Naive thymus-derived CD4-positive, alpha-beta T cell (primary cell): Measurements from ENCODE around the gene THSD4. TPM values are rescaled to one million over a fixed set of nuclear protein-coding genes. Genes with fewer than 3 reads are reported as not detected.

Source experiments
- ATAC-seq: fragments of 150-1000 bp; cut with Tn5 transposase; 2 replicates; pipeline ENCODE4 v1.10.0; 2021; ENCODE audit warnings: mild to moderate bottlenecking, moderate library complexity
- CTCF ChIA-PET: fragments of 350-600 bp; sonication (Branson Sonifier 250); formaldehyde crosslinking; loops from one replicate; lab custom pipeline; 2021; ENCODE audit warnings: antibody characterized with exemption; lab: Charles Lee
- POLR2A ChIA-PET: fragments of 350-600 bp; sonication (Branson Sonifier 250); formaldehyde crosslinking; loops from one replicate; lab custom pipeline; 2021; ENCODE audit warnings: antibody characterized with exemption, inconsistent platforms; lab: Charles Lee
- DNase-seq, 9 donors: peaks; one replicate each; pipeline versions ENCODE4 v3.0.0 to v3.0.0-alpha.2; 2020 to 2022; ENCODE audit warnings: mixed read lengths in 1 of 9
- H3K27ac ChIP-seq: one replicate; pipeline ENCODE4 v1.7.0; 2013; ENCODE audit warnings: mild to moderate bottlenecking, low read depth, low read length, moderate library complexity
- H3K27me3 ChIP-seq, 2 donors: one replicate each; pipeline ENCODE4 v1.7.0; 2013; ENCODE audit warnings: low read length in 2 of 2, mild to moderate bottlenecking in 2 of 2, moderate library complexity in 2 of 2; ENCODE audit not compliant: control insufficient read depth in 2 of 2, insufficient read depth in 2 of 2
- H3K36me3 ChIP-seq, 3 experiments: 1 replicate in 2 of 3; 2 replicates in 1 of 3; pipeline ENCODE4 v1.7.0; 2013; ENCODE audit warnings: low read length in 3 of 3, mild to moderate bottlenecking in 3 of 3, moderate library complexity in 1 of 3; ENCODE audit not compliant: insufficient read depth in 3 of 3, control insufficient read depth in 2 of 3
- H3K4me1 ChIP-seq, 2 donors: one replicate each; pipeline ENCODE4 v1.7.0; 2013; ENCODE audit warnings: low read length in 2 of 2, mild to moderate bottlenecking in 2 of 2, moderate library complexity in 1 of 2; ENCODE audit not compliant: control insufficient read depth in 2 of 2, insufficient read depth in 2 of 2
- H3K4me3 ChIP-seq: 2 replicates; pipeline ENCODE4 v1.7.0; 2013; ENCODE audit warnings: mild to moderate bottlenecking, low read length
- H3K9me3 ChIP-seq, 3 experiments: 1 replicate in 2 of 3; 2 replicates in 1 of 3; pipeline ENCODE4 v1.7.0; 2013; ENCODE audit warnings: low read length in 3 of 3; ENCODE audit not compliant: control insufficient read depth in 2 of 3
- H3K27ac Mint-ChIP-seq, 9 donors: one replicate each; pipeline ENCODE4 v1.8.0; 2020 to 2022; ENCODE audit warnings: mixed read lengths in 9 of 9, mild to moderate bottlenecking in 8 of 9, moderate library complexity in 5 of 9, inconsistent platforms in 2 of 9
- H3K27me3 Mint-ChIP-seq, 5 donors: one replicate each; pipeline ENCODE4 v1.8.0; 2021 to 2022; ENCODE audit warnings: mixed read lengths in 5 of 5, mild to moderate bottlenecking in 1 of 5
- H3K36me3 Mint-ChIP-seq, 5 donors: one replicate each; pipeline ENCODE4 v1.8.0; 2020 to 2022; ENCODE audit warnings: mixed read lengths in 5 of 5, mild to moderate bottlenecking in 3 of 5, inconsistent platforms in 1 of 5
- H3K4me1 Mint-ChIP-seq, 7 donors: one replicate each; pipeline ENCODE4 v1.8.0; 2020 to 2022; ENCODE audit warnings: mixed read lengths in 7 of 7, mild to moderate bottlenecking in 3 of 7, inconsistent platforms in 1 of 7
- H3K4me3 Mint-ChIP-seq, 10 donors: one replicate each; pipeline ENCODE4 v1.8.0; 2020 to 2022; ENCODE audit warnings: mild to moderate bottlenecking in 10 of 10, mixed read lengths in 10 of 10, moderate library complexity in 6 of 10, inconsistent platforms in 2 of 10
- H3K9me3 Mint-ChIP-seq, 11 donors: one replicate each; pipeline ENCODE4 v1.8.0; 2020 to 2022; ENCODE audit warnings: mixed read lengths in 11 of 11, mild to moderate bottlenecking in 4 of 11, inconsistent platforms in 1 of 11, moderate library complexity in 1 of 11
- intact Hi-C, 2 donors: fragments of 100-400 bp; cut with micrococcal nuclease; formaldehyde crosslinking; loops; one replicate each; pipeline ENCODE4 v1.15.1; 2023
- polyA plus RNA-seq, 2 donors: library from polyadenylated mRNA; unstranded; fragments of 300-500 nt; fragmentation: Illumina TruSeq; gene quantifications; one replicate each; pipeline ENCODE4 v1.2.3, GENCODE V29; 2021
- total RNA-seq, 6 experiments: library from RNA in 5 of 6; stranded (reverse) in 5 of 6; gene quantifications; 1 replicate in 5 of 6; 2 replicates in 1 of 6; pipeline ENCODE4 v1.2.3 and lab custom pipeline; 2021 to 2026

THSD4 gene
- total and polyA plus RNA-seq, 7 experiments from 2014 or later, result not detected

DNA sequence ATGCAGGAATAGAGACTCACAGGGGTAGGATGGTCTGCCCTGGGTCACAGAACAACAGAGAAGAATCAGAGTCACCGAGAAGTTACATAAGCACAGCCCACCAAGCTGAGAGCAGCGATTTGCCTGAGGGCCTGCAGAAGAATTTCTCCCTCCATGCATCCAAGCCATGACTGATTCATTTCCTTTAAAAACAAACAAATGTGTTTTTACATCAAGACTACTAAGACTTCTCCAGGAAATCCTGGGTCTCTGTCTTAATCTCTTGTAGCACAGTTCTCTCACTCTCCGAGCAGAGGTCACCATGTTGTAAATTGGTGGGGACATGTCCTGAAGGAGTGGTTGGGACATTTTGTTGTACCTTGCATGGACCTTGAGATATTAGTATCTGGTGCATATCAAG lies 159.8 kb downstream of the THSD4 start:
- ChIA-PET POLR2A (no interaction called here), CTCF (no interaction called here)
- no peak overlapping the region for H3K4me3 ChIP-seq
- ATAC-seq, result no peak
- no peak overlapping the region for H3K4me3 Mint-ChIP-seq
- no peaks in the 10 kb centered on the region for H3K4me1 ChIP-seq
- peaks cover 0 to 2% (median 0%) of the 10 kb centered on the region in 11 donors for H3K9me3 Mint-ChIP-seq
- H3K9me3 ChIP-seq, result no peaks in the 10 kb centered on the region
- no peak for DNase-seq
- H3K4me1 Mint-ChIP-seq, result no peaks in the 10 kb centered on the region
- no peak overlapping the region for H3K27ac Mint-ChIP-seq
- no peaks in the 10 kb centered on the region for H3K27me3 ChIP-seq
- intact Hi-C loops, result no loop called here
- no peak overlapping the region for H3K27ac ChIP-seq
- H3K27me3 Mint-ChIP-seq, result peaks cover 0 to 8% (median 3%) of the 10 kb centered on the region in 5 donors
- no peaks in the 10 kb centered on the region for H3K36me3 Mint-ChIP-seq
- no peaks in the 10 kb centered on the region for H3K36me3 ChIP-seq

DNA sequence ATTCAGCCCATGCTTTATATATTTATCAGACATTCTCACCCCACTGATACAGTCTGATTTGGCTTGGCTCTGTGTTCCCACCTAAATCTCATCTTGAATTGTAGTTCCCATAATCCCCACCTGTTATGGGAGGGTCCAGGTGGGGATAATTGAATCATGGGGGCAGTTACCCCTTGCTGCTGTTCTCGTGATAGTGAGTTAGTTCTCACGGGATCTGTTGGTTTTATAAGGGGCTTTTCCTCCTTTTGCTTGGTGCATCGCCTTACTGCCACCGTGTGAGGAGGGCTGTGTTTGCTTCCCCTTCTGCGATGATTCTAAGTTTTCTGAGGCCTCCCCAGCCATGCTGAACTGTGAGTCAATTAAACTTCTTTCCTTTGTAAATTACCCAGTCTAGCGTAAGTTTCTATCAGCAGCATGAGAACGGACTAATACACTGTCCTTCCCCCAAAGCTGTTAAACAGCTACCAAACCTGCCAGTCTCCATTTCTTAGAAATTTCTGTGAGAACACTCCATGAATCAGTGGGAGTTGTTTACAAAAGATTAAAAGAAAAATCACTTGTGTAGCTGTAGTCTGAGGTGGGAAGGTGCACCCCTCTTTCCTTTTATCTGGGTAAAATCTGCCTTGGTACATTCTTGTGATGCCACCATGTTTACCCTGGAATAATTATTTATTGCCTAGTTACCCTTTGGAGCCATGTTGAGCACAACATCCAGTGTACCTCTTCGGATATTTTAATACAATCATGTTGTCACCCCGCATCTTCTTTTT lies 160.5 kb downstream of the THSD4 start:
- Mint-ChIP-seq H3K36me3 (no peaks in the 10 kb centered on the region), H3K4me1 (no peaks in the 10 kb centered on the region), H3K4me3 (no peak overlapping the region), H3K27me3 (peaks cover 0 to 8% (median 3%) of the 10 kb centered on the region in 5 donors), H3K9me3 (no peaks in the 10 kb centered on the region), H3K27ac (no peak overlapping the region)
- no peak for ATAC-seq
- intact Hi-C loops, result no loop called here
- DNase-seq, result no peak
- Histone ChIP-seq H3K4me1 (no peaks in the 10 kb centered on the region), H3K36me3 (no peaks in the 10 kb centered on the region), H3K27me3 (no peaks in the 10 kb centered on the region), H3K27ac (no peak overlapping the region), H3K9me3 (no peaks in the 10 kb centered on the region), H3K4me3 (no peak overlapping the region)
- POLR2A ChIA-PET, result no interaction called here
- CTCF ChIA-PET, result no interaction called here

DNA sequence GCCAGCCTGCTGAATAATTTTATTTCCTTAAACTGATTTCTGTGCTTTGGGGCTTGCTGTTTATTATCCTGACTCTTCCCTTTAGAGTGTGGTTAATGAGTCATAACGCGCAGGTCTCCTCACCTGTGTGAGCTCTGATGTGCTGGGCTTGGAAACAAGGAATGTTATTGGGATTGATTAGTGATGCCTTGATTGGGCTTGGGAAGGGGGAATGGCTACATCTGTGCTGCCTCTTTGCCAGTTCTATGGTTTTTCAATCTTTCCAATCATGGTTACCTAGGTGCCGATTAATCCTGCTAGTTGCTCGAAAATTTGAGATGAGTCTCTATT lies 161.0 kb downstream of the THSD4 start:
- intact Hi-C loops, result no loop called here
- no peak overlapping the region for H3K27ac ChIP-seq
- no peaks in the 10 kb centered on the region for H3K9me3 Mint-ChIP-seq
- no peak overlapping the region for H3K27ac Mint-ChIP-seq
- H3K4me3 Mint-ChIP-seq, result no peak overlapping the region
- DNase-seq (no peak), ATAC-seq (no peak)
- ChIA-PET CTCF (no interaction called here), POLR2A (no interaction called here)
- no peaks in the 10 kb centered on the region for H3K9me3 ChIP-seq
- no peaks in the 10 kb centered on the region for H3K36me3 Mint-ChIP-seq
- H3K27me3 Mint-ChIP-seq, result peaks cover 0 to 8% (median 3%) of the 10 kb centered on the region in 5 donors
- no peak overlapping the region for H3K4me3 ChIP-seq
- H3K27me3 ChIP-seq, result no peaks in the 10 kb centered on the region
- no peaks in the 10 kb centered on the region for H3K4me1 ChIP-seq
- no peaks in the 10 kb centered on the region for H3K4me1 Mint-ChIP-seq
- no peaks in the 10 kb centered on the region for H3K36me3 ChIP-seq

DNA sequence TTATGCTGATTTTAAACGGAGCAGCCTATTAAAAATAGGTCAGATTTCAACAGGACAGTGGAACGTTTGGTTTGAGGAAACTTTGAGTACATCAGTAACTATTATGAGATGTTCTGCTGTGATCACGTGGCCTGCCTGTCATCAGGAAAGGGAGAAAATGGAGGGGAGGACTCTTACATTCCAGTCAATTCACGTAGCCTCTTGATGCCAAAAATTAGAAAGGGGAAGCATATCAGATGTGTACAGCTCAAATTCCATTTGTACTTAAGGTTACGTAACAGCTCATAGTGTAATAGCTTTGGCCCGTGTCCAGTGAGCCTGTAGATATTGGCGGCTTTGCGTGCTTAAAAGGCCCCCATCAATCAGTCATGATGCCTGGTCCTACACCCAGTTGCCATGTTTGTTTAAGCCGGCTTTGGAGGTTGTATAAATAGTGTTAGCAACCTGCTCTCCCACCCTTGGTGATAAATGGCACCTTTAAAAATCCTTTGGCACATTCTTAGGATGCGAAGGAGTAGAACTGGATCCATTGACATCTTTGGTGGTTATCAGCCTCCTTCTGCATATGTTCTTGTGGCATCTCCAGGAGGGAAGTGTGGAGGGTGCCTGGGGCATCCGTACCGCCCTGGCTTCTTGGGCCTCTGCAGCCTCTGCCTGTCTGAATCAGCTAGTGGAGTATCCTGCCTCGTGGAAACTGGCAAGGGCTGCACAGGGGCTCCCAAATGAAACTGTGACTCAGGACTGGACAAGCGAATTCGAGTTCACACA lies 163.9 kb downstream of the THSD4 start:
- Mint-ChIP-seq H3K4me1 (no peaks in the 10 kb centered on the region), H3K4me3 (no peak overlapping the region), H3K27me3 (peaks cover 0 to 15% (median 3%) of the 10 kb centered on the region in 5 donors), H3K9me3 (no peaks in the 10 kb centered on the region), H3K36me3 (no peaks in the 10 kb centered on the region), H3K27ac (no peak overlapping the region)
- intact Hi-C loops, result no loop called here
- ChIA-PET CTCF (no interaction called here), POLR2A (no interaction called here)
- Histone ChIP-seq H3K4me3 (no peak overlapping the region), H3K27ac (no peak overlapping the region), H3K4me1 (no peaks in the 10 kb centered on the region), H3K36me3 (no peaks in the 10 kb centered on the region), H3K9me3 (no peaks in the 10 kb centered on the region), H3K27me3 (no peaks in the 10 kb centered on the region)
- ATAC-seq (no peak), DNase-seq (no peak)

DNA sequence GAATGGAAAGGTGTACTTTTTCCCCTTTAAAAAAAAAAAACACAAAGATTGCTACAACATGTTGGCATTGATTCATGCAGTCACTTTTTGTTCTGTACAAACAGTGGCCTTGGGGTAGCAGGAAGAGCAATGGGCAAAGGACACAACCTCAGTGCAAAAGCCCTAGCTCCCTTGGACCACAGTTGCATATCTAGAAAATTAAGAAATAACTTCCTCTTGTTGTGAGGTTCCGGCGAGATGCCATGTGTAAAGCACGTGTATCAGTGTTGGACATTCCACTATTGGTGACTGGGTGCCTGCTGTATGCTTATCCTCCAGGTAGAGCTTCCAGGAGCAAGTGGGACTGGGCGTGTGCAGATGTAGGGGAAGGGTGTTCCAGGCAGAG lies 164.5 kb downstream of the THSD4 start:
- Histone ChIP-seq H3K27me3 (no peaks in the 10 kb centered on the region), H3K9me3 (no peaks in the 10 kb centered on the region), H3K4me1 (no peaks in the 10 kb centered on the region), H3K4me3 (no peak overlapping the region), H3K27ac (no peak overlapping the region), H3K36me3 (no peaks in the 10 kb centered on the region)
- Mint-ChIP-seq H3K4me1 (no peaks in the 10 kb centered on the region), H3K36me3 (no peaks in the 10 kb centered on the region), H3K9me3 (no peaks in the 10 kb centered on the region), H3K27me3 (peaks cover 0 to 17% (median 6%) of the 10 kb centered on the region in 5 donors), H3K4me3 (no peak overlapping the region), H3K27ac (no peak overlapping the region)
- ChIA-PET CTCF (no interaction called here), POLR2A (no interaction called here)
- ATAC-seq (no peak), DNase-seq (no peak)
- intact Hi-C loops, result no loop called here

DNA sequence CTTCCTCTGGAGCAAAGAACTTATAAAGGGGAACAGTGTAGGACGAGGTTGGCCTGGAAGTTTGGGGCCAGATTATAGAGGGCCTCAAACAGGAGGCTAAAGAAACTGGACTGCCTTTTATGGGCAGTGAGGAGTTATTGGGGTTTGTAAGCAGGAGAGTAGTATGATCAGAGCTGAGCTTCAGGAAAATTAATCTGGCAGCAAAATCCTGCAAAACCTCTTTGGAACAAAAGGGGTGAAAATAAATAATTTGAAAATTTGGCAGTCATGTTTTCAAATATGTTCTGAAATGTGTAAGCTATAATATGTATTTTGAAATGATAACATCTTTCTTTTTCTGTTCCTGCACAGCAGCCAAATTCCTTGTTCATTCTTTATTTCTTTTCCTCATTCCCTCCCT lies 164.9 kb downstream of the THSD4 start:
- H3K4me1 Mint-ChIP-seq, result no peaks in the 10 kb centered on the region

DNA sequence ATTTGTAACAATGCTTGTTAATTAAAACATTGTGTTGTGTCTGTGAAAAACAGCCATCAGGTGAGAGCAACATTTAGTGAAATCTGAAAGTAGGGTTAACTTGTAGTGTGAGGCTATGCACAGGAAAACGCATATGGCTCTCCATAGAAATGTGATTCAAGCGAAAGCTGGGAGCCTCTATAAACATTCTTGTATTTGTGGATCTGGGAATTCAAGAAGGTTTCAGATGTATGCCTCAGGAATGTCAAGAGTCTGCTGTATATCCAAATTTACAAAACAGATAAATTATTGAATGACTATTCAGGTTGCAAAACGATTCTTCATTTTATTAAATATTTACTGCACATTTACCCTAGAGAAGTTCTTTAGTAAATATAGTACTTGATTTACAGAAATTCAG lies 166.0 kb downstream of the THSD4 start:
- H3K4me1 ChIP-seq, result no peaks in the 10 kb centered on the region
- intact Hi-C loops, result no loop called here
- H3K4me3 Mint-ChIP-seq, result no peak overlapping the region

More for the DNA sequence above, 164.9 kb downstream of the THSD4 start:
- Histone ChIP-seq H3K27ac (no peak overlapping the region), H3K36me3 (no peaks in the 10 kb centered on the region), H3K9me3 (no peaks in the 10 kb centered on the region), H3K4me1 (no peaks in the 10 kb centered on the region), H3K4me3 (no peak overlapping the region), H3K27me3 (no peaks in the 10 kb centered on the region)
- intact Hi-C loops, result no loop called here
- H3K27ac Mint-ChIP-seq, result no peak overlapping the region
- ChIA-PET CTCF (no interaction called here), POLR2A (no interaction called here)
- H3K4me3 Mint-ChIP-seq, result no peak overlapping the region
- no peak for DNase-seq
- ATAC-seq, result no peak
- H3K36me3 Mint-ChIP-seq, result no peaks in the 10 kb centered on the region
- no peaks in the 10 kb centered on the region for H3K9me3 Mint-ChIP-seq
- H3K27me3 Mint-ChIP-seq, result peaks cover 0 to 17% (median 8%) of the 10 kb centered on the region in 5 donors

More for the DNA sequence above, 166.0 kb downstream of the THSD4 start:
- DNase-seq (no peak), ATAC-seq (no peak)
- no peaks in the 10 kb centered on the region for H3K9me3 Mint-ChIP-seq
- no peaks in the 10 kb centered on the region for H3K36me3 Mint-ChIP-seq
- Histone ChIP-seq H3K36me3 (no peaks in the 10 kb centered on the region), H3K4me3 (no peak overlapping the region), H3K9me3 (no peaks in the 10 kb centered on the region), H3K27ac (no peak overlapping the region), H3K27me3 (no peaks in the 10 kb centered on the region)
- ChIA-PET POLR2A (no interaction called here), CTCF (no interaction called here)
- H3K27ac Mint-ChIP-seq, result no peak overlapping the region
- no peaks in the 10 kb centered on the region for H3K4me1 Mint-ChIP-seq
- peaks cover 4 to 21% (median 8%) of the 10 kb centered on the region in 5 donors for H3K27me3 Mint-ChIP-seq
